CD4-positive, alpha-beta T cell treated with Interleukin-12 subunit alpha and Interleukin-12 subunit beta, for 1 hour (primary cell): ENCODE data around the gene CFB.

Experiments used
- DNase-seq: peaks from one replicate; pipeline ENCODE4 v3.0.0-alpha.2; 2020

CFB gene

DNA sequence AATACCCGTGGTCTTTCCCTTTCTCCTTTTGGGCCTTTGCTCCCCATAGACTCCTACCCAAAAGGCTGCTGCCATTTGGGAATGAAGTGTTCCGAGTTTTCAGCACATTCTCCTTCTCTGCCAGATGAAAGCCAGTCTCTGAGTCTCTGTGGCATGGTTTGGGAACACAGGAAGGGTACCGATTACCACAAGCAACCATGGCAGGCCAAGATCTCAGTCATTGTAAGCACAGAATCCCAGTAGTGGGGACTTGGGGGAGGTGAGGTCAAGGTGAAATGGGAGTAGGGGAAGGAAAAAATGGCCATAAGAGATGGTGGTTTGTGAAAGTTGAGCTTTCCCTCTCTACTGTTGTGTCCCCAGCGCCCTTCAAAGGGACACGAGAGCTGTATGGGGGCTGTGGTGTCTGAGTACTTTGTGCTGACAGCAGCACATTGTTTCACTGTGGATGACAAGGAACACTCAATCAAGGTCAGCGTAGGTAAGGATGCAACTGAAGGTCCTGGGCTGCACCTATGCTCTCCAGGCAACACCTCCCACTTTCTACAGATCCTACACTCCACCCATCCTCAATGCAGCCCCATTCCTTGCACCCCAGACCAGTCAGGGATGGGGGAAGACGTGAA is 4.1 kb downstream of the CFB start:
- no peak for DNase-seq

DNA sequence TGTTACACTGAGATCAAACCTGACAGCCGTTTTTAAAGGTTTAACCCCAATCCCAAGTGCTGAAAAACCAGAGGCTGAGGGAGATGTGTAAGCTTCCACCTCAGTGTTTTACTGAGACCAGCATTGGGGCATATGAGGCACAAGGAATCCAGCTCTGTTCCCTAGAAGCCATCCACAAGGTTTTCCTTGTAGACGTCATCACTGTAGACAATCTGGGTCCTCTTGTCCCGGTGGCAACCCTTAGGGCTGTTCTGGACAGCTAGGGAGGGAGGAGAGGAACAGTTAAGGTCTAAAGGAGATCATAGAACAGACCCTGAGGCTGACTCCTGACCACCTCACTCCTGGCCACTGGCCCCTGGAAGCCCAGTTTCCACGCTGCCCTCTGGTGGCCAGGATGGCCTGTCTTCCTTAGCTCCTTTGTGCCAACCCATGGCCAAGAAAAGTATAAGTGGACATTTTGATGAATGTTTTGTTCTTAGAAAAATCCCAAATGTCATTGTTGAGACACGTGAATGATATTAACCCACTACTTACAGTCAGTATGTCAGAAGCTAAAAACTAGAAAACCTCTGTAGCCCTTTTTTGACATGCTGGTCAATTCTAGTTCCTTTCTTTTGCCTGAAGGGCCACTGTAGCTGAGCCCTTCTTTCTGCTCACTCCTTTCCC is 6.4 kb downstream of the CFB start:
- DNase-seq, result peak; percentile 46

DNA sequence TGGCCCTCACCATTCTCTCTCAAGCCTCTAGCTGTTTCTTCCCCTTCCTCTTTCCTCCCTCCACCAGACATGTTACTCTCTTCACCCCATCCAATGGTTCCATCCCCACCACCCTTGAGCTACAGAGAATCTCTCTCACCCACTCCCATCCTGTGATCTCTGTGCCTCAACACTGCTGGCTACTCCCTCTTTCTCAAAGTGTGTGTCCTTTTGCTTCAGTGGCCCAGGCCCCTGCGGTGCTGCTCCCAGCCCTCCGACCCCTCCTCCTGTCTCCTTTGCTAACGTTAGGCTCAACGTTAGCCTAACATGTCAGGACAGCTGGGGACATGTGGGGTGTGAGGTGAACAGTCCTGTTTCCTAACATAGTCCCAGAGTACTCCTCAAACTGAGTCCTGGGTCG is 7.0 kb downstream of the CFB start:
- no peak for DNase-seq

DNA sequence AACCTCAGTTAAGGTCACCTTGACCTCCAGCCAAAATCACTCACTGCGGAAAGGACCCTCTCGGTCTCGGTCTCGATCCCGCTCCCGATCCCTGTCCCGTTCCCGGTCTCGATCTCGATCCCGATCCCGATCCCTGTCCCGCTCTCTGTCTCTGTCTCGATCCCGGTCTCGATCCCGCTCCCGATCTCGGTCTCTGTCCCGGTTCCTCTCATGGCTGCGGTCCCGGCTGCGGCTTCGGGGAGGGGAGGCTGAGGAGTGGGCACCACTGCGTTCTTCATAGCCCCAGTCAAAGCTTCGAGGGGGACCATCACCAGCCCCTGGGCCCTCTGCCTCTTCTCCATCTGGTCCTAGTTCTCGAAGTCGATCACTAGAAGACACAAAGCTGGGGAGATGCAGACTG is 8.6 kb downstream of the CFB start:
- no peak for DNase-seq

DNA sequence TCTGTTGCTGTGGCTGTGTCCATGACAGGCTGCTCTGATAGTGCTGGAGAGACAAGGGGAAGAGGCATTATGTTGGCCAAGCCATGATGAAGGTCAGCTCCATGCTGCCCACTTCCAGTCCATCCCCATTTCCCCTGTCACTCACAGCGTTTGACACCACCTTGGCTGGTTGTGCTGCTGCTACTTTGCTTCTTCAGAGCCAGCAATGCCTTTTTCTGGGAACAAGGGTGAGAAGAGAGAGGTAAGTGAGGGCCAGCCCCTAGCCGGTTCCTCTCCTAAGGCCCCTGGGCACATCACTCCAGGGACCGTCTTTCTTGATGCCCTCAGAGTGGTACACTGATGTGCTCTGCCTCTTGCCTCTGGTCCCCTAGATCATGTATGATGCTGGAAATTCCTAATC is 10.9 kb downstream of the CFB start:
- no peak for DNase-seq

DNA sequence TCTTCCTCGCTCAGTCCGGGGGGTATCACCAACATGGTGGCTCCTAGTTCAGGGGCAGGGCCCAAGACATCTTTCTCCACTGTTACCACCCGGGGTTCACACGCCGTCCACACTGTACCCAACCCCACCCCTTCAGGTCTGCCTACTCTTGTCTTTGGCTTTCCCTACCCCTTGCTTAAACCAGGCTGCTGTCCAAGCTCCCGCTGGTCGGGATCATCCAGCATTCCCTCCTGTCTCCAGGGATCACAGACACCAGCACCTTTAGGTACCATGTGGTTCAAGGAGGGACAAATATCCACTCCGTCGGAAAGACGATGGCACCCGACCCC is 12.5 kb downstream of the CFB start:
- DNase-seq, result no peak

DNA sequence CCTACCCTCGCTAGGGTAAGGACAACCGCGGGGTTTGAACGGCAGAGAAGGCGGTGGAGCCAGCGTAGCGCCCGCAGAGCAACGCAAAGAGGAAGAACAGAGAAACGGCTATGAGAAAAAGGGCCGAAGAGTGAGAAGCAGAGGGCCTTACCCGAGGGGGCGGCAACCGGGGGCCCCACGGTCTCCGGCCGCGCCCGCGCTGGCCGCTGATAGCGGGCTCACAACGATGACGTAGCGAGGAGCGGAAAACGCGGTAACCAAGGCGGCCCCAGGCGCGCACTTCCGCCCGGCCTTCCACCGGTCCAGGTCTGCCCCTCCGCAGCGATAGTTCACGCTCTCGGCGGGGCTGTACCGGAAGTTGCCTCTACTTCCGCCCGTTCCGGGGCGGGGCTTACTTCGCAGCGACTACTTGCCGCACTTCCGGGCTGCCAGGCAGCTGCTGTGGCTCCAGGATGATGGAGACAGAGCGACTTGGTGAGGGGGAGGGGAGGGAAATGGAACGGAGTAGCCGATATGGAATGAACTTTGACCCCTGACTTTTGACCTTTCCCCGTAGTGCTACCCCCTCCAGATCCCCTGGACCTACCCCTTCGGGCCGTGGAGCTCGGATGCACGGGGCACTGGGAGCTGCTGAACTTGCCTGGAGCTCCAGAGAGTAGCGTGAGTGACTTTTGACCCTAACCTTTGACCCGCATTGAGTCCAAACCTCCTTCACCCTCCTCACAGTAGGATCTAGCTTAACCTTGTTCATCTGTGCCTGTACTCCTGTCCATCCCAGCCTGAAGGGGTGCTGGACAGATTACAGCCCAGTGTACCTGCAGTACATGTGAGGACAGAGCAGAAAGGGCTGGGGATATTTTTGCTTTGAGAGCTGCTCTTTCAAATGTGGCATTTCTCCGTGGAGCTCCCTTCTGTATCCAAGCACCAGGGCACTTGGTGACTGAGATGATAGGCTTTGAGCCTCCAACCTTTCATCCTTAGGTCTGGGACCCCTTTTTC is 13.1 kb downstream of the CFB start, which contains the start of the genes NELFE and SKIC2:
Gene NELFE, minus strand, starts transcription at position 231 of the 999 bp plus-strand sequence. CDS start 525 bp downstream, outside the sequence.
Gene SKIC2, plus strand, starts transcription at position 435 of the 999 bp plus-strand sequence. Its CDS starts 18 bp downstream, at position 453.
- peak; percentile 99 for DNase-seq

DNA sequence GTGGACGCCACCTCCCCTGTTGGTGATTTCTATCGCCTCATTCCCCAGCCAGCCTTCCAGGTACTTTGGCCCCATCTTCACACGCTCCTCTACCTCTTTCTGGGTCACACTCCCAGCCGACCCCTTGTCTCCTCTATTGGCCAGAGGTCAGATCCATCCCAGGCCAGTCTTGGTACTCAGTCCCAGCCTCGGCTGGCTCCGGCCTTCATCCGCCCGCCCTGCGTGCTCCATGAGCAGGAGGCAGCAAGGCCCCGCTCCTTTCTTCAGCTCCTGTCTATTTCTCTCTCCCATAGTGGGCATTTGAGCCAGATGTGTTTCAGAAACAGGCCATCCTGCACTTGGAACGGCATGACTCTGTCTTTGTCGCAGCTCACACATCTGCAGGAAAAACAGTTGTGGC is 15.7 kb downstream of the CFB start:
- DNase-seq, result no peak

DNA sequence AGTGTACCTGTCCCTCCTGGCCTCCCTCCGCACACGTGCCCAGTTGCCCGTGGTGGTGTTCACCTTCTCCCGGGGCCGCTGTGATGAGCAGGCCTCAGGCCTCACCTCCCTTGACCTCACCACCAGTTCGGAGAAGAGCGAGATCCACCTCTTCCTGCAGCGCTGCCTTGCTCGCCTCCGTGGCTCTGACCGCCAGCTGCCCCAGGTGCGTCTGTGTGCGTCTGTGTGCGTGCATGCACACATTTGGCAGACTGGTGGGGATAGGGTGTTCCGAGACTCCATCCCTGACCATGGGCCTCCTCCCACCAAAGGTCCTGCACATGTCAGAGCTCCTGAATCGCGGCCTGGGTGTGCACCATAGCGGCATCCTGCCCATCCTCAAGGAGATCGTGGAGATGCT is 18.0 kb downstream of the CFB start:
- no peak for DNase-seq

DNA sequence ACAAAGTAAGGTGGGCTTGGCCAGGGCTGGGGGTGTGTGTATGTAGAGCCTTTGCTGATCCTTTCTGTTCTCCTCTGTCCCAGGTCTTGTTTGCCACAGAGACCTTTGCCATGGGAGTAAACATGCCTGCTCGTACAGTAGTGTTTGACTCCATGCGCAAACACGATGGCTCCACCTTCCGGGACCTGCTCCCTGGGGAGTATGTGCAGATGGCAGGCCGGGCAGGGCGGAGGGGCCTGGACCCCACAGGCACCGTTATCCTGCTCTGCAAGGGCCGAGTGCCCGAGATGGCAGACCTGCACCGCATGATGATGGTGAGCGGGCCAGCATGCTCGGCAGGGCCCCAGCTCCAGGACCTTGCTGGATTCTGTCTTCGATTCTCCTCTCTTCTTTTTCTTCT is 19.8 kb downstream of the CFB start:
- no peak for DNase-seq

DNA sequence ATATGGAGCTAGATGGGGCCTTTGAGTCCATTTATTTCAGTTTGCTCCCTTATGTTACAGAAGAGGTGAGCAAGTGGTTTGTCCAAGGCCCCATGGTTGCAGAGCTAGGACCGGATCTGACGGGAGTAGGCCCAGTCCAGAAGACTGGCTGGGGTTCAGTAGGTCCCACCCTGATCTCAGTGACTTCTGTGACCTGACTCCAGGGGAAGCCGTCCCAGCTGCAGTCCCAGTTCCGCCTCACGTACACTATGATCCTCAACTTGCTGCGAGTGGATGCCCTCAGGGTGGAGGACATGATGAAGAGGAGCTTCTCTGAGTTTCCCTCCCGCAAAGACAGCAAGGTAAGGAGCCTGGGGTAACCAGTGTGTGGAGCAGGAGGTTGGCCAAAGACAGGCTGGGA is 20.6 kb downstream of the CFB start:
- no peak for DNase-seq

DNA sequence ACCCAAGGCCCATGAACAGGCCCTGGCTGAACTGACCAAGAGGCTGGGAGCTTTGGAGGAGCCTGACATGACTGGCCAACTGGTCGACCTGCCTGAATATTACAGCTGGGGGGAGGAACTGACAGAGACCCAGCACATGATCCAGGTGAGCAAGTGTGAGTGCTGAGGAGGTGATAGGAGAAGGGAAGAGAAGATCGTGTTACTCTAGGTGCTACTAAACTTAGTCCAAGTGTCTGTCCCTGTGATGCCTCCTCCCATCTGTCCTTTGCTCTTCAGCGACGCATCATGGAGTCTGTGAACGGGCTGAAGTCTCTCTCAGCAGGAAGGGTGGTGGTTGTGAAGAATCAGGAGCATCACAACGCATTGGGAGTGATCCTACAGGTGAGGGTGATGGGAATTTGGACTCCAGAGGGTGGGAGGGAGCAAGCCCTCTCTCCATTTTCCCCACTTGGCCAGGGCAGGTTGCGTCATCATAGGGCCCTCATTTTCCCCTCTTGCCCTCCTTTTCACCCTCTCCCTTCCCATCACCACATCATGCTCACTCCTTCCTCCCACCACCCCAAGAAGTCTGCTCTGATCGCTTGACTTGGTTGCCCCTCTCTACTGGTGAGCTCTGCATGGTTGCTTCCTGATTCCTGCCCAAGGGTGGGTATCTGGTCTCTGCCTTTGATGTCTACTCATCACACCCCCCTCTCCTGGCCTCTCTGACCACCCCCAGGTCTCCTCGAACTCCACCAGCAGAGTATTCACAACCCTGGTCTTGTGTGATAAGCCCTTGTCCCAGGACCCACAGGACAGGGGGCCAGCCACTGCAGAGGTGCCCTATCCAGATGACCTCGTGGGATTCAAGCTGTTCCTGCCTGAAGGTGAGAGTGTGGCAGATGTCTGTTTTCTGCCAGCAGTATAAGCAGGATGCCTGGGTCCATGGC is 21.4 kb downstream of the CFB start:
- DNase-seq, result no peak

DNA sequence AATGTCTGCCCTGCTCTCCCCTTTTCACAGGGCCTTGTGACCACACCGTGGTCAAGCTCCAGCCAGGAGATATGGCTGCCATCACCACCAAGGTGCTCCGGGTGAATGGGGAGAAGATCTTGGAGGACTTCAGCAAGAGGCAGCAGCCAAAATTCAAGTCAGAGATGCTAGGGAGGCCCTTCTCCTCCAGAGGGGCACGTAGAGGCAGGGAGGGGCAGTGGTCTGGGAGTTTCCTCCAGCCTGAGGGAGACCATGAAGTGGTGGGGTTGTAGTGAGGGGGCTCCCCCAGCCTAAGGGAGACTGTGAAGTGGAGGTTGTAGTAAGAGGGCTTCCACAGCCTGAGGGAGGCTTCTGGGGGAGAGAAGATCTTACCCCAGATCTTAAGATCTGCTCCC is 22.0 kb downstream of the CFB start:
- DNase-seq, result no peak

DNA sequence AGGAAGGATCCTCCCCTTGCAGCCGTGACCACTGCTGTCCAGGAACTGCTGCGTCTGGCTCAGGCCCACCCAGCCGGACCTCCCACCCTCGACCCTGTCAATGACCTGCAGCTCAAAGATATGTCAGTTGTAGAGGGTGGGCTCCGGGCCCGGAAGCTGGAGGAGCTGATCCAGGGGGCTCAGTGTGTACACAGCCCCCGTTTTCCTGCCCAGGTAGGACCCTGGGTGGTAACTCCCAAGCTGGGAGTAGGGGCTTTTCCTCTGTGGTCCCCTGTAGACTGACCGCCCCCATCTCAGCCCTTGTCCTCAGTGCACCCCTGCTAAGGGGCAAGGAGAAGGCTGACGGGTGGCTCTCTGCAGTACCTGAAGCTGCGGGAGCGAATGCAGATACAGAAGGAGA is 22.4 kb downstream of the CFB start:
- DNase-seq, result no peak

DNA sequence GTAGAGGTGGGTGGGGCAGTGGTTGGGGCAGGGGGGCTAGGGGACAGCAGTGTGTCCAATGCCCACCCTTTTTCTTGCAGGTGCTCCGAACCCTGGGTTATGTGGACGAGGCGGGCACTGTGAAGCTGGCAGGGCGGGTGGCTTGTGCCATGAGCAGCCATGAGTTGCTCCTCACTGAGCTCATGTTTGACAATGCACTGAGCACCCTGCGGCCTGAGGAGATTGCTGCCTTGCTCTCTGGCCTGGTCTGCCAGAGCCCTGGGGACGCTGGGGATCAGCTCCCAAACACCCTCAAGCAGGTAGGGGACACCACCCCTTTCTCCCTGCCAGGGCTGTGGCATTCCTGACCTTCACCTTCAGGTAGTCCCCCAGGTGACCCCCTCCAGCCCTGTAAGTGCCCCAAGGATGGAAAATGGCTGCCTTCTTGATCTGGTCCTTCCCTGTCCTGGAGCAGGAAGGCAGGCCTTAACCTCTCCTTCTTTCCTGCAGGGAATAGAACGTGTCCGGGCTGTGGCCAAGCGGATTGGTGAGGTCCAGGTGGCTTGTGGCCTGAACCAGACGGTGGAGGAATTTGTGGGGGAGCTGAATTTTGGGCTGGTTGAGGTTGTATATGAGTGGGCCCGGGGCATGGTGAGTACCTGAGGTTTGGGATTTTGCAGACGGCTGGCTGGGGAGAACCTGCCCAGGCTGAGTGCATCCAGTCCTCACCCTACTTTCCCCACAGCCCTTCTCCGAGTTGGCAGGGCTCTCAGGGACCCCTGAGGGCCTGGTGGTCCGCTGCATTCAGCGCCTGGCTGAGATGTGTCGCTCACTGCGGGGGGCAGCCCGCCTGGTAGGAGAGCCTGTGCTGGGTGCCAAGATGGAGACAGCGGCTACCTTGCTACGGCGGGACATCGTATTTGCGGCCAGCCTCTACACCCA is 23.2 kb downstream of the CFB start:
- DNase-seq, result no peak

DNA sequence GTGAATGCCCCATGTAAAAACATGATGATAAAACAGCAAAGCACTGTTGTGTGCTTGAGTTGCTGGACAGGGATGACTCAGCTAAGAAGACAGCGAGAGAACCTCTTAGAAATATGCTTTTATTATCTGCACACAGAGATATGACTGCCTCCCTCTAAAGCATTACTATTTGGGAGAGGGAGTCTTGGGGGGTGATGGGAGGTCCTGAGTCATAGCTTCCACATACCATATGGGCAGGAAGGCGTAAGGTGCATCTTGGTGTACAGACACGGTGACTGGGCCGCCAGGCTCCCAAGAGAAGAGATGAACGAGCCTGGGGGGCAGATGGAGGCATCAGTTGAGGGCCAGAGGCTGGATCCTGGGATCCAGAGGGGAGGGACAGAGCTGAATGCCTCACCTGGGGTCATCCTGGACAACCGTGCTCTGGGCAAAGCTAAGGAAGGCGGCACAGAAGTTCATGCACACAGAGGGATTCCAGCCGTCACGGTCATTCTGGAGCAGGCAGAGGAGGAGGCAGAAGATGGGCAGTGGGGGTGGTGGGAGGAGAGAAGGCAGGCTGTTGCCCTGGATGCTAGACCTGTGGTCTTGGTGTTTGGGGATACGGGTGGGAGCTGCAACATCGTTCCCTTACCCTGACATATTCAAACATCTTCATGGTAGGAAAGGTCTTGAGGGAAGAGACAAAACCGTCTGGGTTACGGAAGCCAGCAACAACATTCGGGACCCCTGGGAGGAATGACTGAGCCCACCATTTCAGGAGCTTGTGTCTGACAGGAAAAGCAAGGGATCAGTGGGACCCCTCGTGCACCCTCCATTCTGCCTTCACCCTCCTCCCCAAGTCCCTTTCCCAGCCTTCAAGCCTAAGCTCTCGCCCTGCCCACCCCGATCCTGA is 24.1 kb downstream of the CFB start:
- DNase-seq, result no peak

DNA sequence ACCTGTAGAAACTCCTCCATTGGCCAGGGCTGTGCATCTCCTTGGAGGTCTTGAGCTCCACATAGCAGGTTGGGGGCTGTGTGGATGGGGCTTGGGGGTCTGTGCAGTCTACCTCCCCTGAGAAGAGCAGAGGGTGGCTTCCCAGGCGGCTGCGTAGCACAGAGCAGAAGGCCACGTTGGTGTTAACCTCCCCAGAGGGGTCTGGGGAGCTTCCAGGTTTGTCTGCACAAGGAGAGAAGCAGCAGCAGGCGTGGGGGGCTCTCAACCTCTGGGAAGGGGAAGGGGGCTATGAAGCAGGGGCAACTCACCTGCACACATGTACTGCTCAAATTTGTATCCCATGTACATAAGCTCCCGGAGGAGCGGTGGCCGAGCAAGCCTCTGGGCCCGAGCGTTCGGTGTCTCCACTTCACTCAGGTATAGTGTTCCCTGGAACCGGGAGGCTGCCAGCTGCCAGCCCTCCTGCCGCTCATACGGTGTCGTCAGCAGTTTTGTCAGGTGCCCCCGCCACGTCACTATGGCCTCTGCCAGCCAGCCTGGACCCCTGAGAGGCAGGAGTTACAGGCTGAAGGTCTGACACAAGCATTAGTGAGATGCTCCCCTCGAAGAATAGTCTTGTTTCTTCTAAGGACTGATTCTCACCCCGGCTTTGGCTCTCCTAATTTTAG is 24.8 kb downstream of the CFB start:
- no peak for DNase-seq

DNA sequence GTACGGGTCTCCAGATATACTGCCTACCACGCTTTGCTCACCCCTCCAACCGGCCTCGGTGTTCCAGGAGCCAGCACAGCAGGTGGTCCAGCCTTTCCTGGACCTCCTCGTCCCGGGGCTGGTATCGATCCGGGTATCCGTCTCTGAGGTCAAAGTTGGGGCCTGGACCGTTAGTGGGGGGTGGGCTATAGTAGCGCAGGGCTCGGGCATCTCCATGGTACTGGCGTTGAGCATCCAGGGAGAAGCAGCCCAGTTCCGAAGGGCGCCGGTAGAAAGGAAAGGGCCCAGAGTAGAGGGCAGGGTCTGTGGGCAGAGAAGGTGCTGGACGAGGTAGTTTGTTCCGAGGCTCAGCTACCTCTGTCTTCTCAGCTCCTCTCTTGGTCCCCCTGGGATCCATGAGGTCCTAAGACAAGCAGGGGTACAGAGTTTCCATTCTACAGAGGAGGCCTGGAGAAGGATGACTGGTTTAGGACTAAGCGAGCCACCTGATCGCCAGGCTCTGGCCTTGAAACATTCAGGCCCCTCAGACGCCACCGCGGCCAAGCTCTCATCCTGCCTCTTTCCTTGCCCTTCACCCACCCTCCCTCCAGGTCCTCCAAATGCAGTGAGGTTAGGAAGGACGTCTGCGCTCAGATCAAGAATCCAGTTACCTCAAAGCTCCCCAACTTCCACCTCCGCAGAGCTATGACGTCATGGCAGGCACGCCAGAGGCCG is 25.5 kb downstream of the CFB start:
- no peak for DNase-seq
